GM18868 (cell line): ENCODE data around the gene MALSU1.
"Not testable (repeated sequence)": the region's sequence is repeated elsewhere in the genome, so short reads cannot be mapped to it uniquely, and the experiment has no call there.

Experiments used
- ATAC-seq: cut with Tn5 transposase; IDR thresholded peaks from one replicate; pipeline ENCODE4 v1.9.1; 2021; ENCODE audit warnings: mild to moderate bottlenecking, moderate library complexity; ENCODE audit not compliant: unreplicated experiment

The MALSU1 gene

DNA sequence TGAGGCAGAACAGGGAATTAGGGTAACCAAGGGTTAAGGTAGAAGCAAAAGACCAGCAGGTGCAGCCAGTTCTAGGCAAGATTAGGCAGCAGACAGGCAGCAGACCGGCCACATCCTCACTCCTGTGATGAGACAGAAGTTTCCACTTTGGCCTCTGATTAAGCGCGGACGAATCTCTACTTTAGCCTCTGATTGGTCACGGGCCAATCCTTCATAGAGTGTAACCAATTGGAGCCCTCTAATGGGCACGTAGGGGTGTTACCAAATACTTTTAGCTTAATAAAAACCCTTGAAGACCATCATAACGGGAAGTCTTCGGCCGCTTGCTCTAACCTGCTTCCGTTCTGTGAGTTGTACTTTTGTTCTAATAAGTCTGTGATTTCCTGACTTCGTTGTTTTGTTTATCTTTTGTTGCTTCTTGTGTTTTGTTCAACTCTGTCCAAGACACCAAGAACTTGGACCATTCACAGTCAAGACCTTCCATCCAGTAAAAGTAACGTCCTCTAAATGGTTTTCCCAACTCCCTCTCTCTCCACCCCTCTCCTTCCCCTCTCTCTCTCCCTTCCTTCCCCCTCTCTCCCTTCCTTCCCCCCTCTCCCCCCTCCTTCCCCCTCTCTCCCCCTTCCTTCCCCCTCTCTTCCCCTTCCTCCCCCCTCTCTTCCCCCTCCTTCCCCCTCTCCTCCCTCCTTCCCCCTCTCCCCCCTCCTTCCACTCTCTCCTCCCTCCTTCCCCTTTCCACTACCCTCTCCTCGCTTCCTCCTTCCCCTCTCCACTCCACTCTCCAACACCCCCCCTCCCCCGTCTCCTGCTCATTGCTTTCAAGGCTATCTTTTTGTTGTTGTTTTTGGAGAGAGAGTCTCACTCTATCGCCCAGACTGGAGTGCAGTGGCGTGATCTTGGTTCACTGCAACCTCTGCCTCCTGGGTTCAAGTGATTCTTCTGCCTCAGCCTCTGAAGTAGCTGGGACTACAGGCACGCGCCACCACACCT, 13.2 kb upstream of the MALSU1 start:
- no peak for ATAC-seq

DNA sequence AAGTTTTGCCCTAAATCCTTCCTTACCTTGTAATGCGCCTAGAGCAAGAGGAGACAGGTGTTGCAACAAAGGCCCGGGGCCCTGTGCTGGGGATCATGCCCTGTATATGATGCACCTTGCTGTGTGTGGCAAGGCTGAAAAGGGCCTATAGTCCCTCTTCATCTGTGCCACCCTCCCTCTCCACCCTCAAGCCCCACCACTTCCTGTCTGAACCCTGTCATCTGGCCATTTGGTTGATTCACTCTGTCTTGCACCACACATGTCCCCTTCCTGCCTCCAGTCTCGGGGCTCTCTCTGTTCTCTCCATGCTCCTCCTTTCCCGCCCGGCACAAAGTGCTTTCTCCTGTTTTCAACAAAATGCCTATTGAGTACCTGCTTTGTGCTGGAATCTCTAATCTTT, 11.5 kb upstream of the MALSU1 start:
- no peak for ATAC-seq

DNA sequence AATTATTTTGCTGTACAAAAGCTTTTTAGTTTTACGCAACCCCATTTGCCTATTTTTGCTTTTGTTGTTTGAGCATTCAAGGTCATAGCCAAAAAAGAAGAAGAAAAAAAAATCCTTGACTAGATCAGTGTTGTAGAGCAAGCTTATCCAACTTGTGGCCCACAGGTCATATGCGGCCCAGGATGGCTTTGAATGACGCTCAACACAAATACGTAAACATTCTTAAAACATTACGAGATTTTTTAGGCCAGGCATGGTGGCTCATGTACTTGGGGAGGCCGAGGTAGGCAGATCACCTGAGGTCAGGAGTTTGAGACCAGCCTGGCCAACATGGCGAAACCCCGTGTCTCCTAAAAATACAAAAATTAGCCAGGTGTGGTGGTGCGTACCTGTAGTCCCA, 8.1 kb upstream of the MALSU1 start:
- no peak for ATAC-seq

- no peak for ATAC-seq
Measured at GRCh38 chr7:23291957-23292560, 7.1 kb upstream of the MALSU1 start.

GRCh38 chr7:23292623-23293022, 6.5 kb upstream of the MALSU1 start:
- no peak for ATAC-seq

GRCh38 chr7:23293500-23294073, 5.6 kb upstream of the MALSU1 start:
- ATAC-seq: no peak

DNA sequence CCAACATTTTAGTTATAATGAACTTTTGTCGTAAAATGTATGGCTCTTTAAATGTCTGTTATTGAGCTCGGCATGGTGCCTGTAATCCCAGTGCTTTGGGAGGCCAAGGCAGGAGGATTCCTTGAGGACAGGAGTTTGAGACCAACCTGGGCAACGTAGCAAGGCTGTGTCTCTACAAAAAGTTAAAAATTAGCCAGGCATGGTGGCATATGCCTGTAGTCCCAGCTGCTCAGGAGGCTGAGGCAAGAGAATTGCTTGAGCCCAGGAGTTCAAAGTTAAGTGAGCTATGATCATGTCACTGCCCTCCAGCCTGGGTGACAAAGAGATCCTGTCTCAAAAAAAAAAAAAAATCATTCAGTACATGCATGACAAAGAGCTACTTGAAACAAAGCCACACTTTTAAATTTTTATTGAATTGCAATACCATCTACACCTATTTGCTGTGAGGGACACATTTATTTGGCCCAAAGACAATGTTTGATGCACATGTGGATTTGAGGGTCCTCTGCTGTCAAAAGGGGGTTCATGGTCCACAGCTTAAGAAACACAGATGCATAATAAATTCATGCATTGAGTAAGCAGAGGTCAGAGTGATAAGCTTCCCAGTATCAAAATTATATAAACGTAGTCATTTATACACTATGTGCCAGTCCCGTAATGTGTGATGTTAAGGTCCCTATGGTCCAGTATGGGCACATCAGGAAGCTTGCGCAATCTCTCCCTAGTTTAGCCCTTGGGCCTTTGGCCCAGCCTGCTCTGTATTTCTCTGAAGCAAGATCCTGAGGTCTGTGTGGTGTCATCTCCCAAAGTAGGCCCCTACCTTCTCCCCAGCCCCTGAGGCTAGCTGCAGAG, 4.4 kb upstream of the MALSU1 start:
- no peak for ATAC-seq

- no peak for ATAC-seq
Measured at GRCh38 chr7:23295401-23295697, 3.8 kb upstream of the MALSU1 start.

DNA sequence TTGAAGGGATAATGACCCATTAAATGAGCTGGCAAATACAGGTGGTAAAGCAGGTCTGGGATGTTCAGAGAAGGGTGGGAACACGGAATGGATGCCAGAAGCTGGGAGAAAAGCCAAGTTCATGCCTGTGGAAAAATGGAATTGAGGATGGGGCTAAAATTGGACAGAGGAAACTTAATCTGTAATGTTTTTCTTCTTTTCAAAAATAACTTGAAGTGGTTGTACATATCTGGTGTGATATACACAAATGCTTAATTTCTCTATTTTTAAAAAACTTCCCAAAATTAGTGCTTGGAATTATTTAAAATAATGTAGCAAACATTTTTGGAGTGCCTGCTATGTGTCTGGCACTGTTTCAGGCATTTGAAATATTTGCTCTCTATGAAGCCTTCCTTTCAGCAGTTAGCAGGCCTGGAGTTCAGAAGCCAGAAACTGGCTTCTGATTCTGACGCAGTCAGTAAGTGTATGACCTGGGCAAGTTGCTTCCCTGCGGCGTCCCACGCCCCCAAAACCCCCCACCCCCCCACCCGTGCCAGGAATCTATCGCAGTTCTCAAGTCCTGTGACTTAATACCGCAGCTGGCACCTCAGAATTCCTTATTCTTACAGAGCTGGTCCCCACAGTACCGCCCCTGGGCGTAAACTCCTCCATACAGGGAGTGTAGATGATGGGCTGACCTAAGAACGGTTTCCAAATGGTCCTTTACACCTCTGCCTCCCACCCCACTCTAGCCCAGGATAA, 828 bp upstream of the MALSU1 start:
- no peak for ATAC-seq

- ATAC-seq: no peak
Measured at GRCh38 chr7:23299770-23300300, 696 bp downstream of the MALSU1 start.

GRCh38 chr7:23306936-23307521, 7.9 kb downstream of the MALSU1 start:
- no peak for ATAC-seq

- no peak for ATAC-seq
Measured at GRCh38 chr7:23308754-23309153, 9.6 kb downstream of the MALSU1 start.

DNA sequence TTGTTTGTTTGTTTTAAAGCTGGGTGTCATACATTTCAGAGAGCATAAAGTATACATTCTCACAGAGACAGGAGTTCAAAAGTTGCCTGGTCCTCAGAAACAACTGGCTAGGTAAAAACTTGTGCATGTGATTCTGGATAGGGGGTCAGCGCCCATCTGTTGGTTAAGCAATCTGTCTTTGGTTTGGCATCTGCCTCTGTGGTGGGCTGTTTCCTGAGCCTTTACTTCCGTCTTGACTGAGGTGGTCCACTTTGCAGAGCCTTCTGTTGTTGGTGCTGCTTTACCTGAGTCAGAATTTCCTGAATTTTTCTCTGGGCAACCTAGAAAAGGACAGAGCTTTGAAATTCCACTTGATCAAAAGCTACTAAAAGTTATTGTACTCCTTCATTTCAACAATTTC, 13.0 kb downstream of the MALSU1 start:
- ATAC-seq: not testable (repeated sequence)

- no peak for ATAC-seq
Measured at GRCh38 chr7:23315366-23315765, 16.2 kb downstream of the MALSU1 start.

DNA sequence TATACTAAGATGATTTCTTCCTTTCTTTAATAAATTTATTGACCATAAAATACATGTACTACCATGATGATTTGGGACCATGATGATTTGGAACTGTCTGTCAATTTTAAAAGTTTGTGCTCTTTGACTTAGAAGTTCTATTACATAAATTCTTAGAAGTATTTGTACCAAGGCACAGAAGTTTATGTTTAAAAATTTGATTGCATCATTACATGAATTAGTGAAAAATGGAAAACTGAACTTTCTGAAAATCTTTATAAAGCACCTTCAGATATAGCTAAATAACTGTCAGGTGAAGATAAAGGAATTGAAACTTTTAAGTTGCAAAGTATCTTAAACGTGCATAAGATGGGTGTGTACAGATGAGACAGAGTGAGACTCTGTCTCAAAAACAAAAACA, 32.0 kb downstream of the MALSU1 start:
- no peak for ATAC-seq

DNA sequence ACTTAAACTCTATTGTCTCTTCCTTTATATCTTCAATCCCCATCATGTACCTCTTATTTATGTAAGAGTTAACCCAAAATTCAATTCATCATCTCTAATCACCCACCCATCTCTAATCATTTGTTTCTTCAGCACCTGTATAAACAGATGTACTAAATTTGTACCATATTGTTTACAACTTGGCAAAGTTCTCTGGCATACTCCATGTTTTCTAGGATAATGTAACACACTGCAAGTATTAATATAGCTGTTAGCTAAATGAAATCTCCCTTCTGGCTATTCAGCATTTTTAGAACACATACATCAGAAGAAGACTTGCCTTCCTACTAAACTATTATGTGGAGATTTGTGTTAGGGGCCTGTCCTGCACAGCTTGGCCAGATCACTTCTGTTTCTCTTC, 33.1 kb downstream of the MALSU1 start:
- no peak for ATAC-seq

DNA sequence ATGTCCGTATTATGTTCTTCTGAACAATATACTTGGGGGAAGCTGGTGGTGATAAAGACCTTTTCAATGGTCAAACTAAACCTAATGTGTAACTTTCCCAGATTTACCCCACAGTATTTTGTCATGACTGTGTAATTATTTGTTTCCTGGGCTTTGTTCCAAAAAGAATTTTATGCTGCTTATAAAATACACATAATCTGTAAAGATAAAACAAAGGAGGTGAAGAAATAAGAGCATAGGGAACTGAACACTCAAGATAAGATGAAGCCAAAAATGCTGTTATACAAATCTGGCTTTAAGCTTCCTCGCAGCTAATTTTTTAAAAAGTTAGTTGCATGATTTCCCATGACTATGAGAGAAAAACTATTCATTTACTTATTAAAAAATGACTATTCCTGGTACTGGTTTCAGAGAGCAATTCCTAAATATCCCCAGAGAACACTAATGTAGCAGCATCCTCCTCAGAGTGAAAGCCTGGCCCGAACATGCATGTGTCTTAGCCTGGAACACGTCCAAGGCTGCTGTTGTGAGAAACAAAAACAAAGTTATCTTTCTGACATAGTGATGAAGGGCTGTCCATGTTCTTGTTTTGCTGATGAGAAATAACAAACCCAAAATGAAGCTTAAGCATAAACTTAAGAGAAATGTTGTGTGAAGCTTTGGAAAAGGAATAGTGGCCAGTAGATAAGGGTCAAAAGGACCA, 33.9 kb downstream of the MALSU1 start:
- no peak for ATAC-seq

GRCh38 chr7:23333671-23334246, 34.6 kb downstream of the MALSU1 start:
- no peak for ATAC-seq

DNA sequence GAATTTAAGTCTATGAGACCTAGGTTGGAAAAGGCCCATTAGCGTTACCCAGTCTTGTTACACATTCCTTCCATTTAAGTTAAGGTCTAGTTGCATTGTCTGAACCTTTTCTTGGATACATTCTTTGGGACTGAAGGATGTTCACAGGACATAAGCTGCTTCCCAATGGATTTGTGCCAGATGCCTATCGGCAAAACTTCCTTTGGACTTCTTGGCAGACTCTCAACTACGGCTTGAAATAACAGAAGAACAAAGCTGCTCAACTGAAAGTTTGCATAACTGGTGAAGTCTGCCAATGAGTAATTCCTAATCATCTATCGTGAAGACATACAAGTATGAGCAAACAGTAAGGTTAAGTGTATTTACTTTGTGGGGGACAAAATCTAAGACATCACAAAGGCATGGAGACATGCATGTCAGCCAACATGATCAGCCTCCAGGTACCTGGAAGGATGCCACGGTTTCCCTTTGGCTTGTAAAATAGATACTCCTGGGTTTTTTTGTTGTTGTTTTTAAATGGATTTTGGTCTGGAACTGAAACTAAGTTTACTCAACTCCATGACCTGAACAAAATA, 35.4 kb downstream of the MALSU1 start:
- no peak for ATAC-seq
